GM23338 (cell line): ENCODE data around the gene SPATA31E1.

ENCODE experiments used
- CREB1 ChIP-seq: fragments of 250-450 bp; sonication (Bioruptor Pico); IDR thresholded peaks from 2 replicates; pipeline ENCODE4 v1.5.0; 2020; ENCODE audit warnings: low read depth, mild to moderate bottlenecking, moderate library complexity
- CTCF ChIP-seq, 2 experiments: fragments of 200-600 bp in 1 of 2; sonication (generic) in 1 of 2; conservative IDR thresholded peaks; 2 replicates each; pipeline versions ENCODE4 v1.5.1 to v1.6.1; 2016 to 2017; ENCODE audit warnings: antibody characterized with exemption in 2 of 2, low read depth in 2 of 2, mild to moderate bottlenecking in 2 of 2, moderate library complexity in 1 of 2

- no peak for TF ChIP-seq CTCF (conservative IDR thresholded peaks at IDR 0.05; ENCODE audit: low read depth in 2 of 2)
- no peak for TF ChIP-seq CREB1 (CRISPR knock-in tag)
Measured at GRCh38 chr9:87890837-87891236, 8.2 kb downstream of the SPATA31E1 start.
